DOHH2 (cell line): ENCODE results near the gene NME1.
"Not testable (repeated sequence)": the region's sequence is repeated elsewhere in the genome, so short reads cannot be mapped to it uniquely, and the experiment has no call there.

Experiments
- H3F3A ChIP-seq: fragments of 200-600 bp; sonication (generic), shearing (Covaris generic); 2 replicates; pipeline ENCODE4 v1.6.0; 2016; ENCODE audit warnings: antibody characterized with exemption, mild to moderate bottlenecking; ENCODE audit not compliant: control insufficient read depth, insufficient read depth
- H3K27ac ChIP-seq: fragments of 200-600 bp; sonication (generic); 2 replicates; pipeline ENCODE4 v1.5.1; 2014; ENCODE audit warnings: low read depth, mild to moderate bottlenecking, low read length, moderate library complexity
- H3K27me3 ChIP-seq: fragments of 200-600 bp; sonication (generic); 2 replicates; pipeline ENCODE4 v1.6.1; 2014; ENCODE audit warnings: mild to moderate bottlenecking, low read length, mixed read lengths; ENCODE audit not compliant: control insufficient read depth
- H3K36me3 ChIP-seq: fragments of 200-600 bp; sonication (generic); 2 replicates; pipeline ENCODE4 v1.6.1; 2014; ENCODE audit warnings: mild to moderate bottlenecking, low read length, moderate library complexity, mixed read lengths; ENCODE audit not compliant: control insufficient read depth
- H3K4me1 ChIP-seq: fragments of 200-600 bp; sonication (generic); 2 replicates; pipeline ENCODE4 v1.6.1; 2014; ENCODE audit warnings: mild to moderate bottlenecking, low read length, mixed read lengths; ENCODE audit not compliant: control insufficient read depth
- H3K4me2 ChIP-seq: fragments of 200-600 bp; sonication (generic); 2 replicates; pipeline ENCODE4 v1.6.0; 2014; ENCODE audit warnings: mild to moderate bottlenecking, low read length, moderate library complexity
- H3K4me3 ChIP-seq: fragments of 200-600 bp; sonication (generic); 2 replicates; pipeline ENCODE4 v1.5.1; 2014; ENCODE audit warnings: mild to moderate bottlenecking, low read length, mixed read lengths
- H3K79me2 ChIP-seq: fragments of 200-600 bp; sonication (generic); 2 replicates; pipeline ENCODE4 v1.6.1; 2014; ENCODE audit warnings: mild to moderate bottlenecking, low read length, mixed read lengths; ENCODE audit not compliant: control insufficient read depth
- H3K9me2 ChIP-seq: fragments of 200-600 bp; sonication (generic); replicated peaks from 2 replicates; pipeline ENCODE4 v1.6.1; 2014; ENCODE audit warnings: mild to moderate bottlenecking, low read length, mixed read lengths; ENCODE audit not compliant: control insufficient read depth
- H3K9me3 ChIP-seq: fragments of 200-600 bp; sonication (generic); 2 replicates; pipeline ENCODE4 v1.6.1; 2014; ENCODE audit warnings: antibody characterized with exemption, low read length, mixed read lengths; ENCODE audit not compliant: control insufficient read depth, insufficient read depth
- H4K20me1 ChIP-seq: fragments of 200-600 bp; sonication (generic); 2 replicates; pipeline ENCODE4 v1.6.0; 2014; ENCODE audit warnings: low read depth, mild to moderate bottlenecking, antibody characterized with exemption, low read length, moderate library complexity; ENCODE audit not compliant: control insufficient read depth, insufficient read depth
- CTCF ChIP-seq: fragments of 200-600 bp; sonication (generic); IDR thresholded peaks from one replicate; pipeline ENCODE4 v1.5.1; 2014; ENCODE audit warnings: antibody characterized with exemption, mild to moderate bottlenecking, low read depth, low read length; ENCODE audit not compliant: poor library complexity, severe bottlenecking
- EZH2phosphoT487 ChIP-seq: fragments of 200-600 bp; sonication (generic); IDR thresholded peaks from 2 replicates; pipeline ENCODE4 v1.6.1; 2017; ENCODE audit warnings: borderline replicate concordance, mild to moderate bottlenecking, antibody characterized with exemption, low read length, moderate library complexity, mixed read lengths

The NME1 gene

GRCh38 chr17:51153210-51154072, at the start of gene NME1:
Gene NME1, plus strand, starts transcription at chr17:51153559. Its CDS starts 2,096 bp downstream, at chr17:51155655.
- Histone ChIP-seq H3K4me3 (peak within 1 kb of the TSS; percentile 78), H3F3A (no peaks in the 10 kb centered on the region), H4K20me1 (peaks cover 3% of the 10 kb centered on the region), H3K36me3 (peaks cover 47% of the 10 kb centered on the region), H3K4me1 (peaks cover 23% of the 10 kb centered on the region), H3K9me2 (no peaks in the 10 kb centered on the region), H3K79me2 (peaks cover 51% of the 10 kb centered on the region), H3K4me2 (peak within 1 kb of the TSS; percentile 66), H3K27me3 (no peaks in the 10 kb centered on the region), H3K27ac (peak within 1 kb of the TSS; percentile 48), H3K9me3 (no peaks in the 10 kb centered on the region)
- TF ChIP-seq CTCF (peak; percentile 95), EZH2phosphoT487 (no peak)

GRCh38 chr17:51107778-51108177, 45.6 kb upstream of the NME1 start:
- H3K79me2 ChIP-seq: peaks cover 89% of the 10 kb centered on the region

GRCh38 chr17:51112303-51113222, 40.8 kb upstream of the NME1 start:
- peaks cover 96% of the 10 kb centered on the region for H3K79me2 ChIP-seq
- not testable (repeated sequence) for H4K20me1 ChIP-seq, H3K9me2 ChIP-seq, H3K4me2 ChIP-seq, H3K27me3 ChIP-seq, H3K9me3 ChIP-seq, H3K4me1 ChIP-seq, H3F3A ChIP-seq, H3K36me3 ChIP-seq, H3K27ac ChIP-seq, H3K4me3 ChIP-seq

More at GRCh38 chr17:51107778-51108177, 45.6 kb upstream of the NME1 start:
- TF ChIP-seq CTCF (no peak), EZH2phosphoT487 (no peak)
- H3K9me2 ChIP-seq: no peaks in the 10 kb centered on the region
- no peaks in the 10 kb centered on the region for H3F3A ChIP-seq
- no peak overlapping the region for H3K27ac ChIP-seq
- H3K9me3 ChIP-seq: no peaks in the 10 kb centered on the region
- no peaks in the 10 kb centered on the region for H3K27me3 ChIP-seq
- H3K4me1 ChIP-seq: no peaks in the 10 kb centered on the region
- H4K20me1 ChIP-seq: no peaks in the 10 kb centered on the region; the same call in 1 of the 2 replicates
- H3K4me2 ChIP-seq: no peak overlapping the region
- no peaks in the 10 kb centered on the region for H3K36me3 ChIP-seq
- no peak overlapping the region for H3K4me3 ChIP-seq
